GM18499 (cell line): ENCODE data around the gene LPAR2.

ENCODE experiments used
- ATAC-seq: cut with Tn5 transposase; IDR thresholded peaks from one replicate; pipeline ENCODE4 v1.9.1; 2021; ENCODE audit warnings: moderate number of reproducible peaks; ENCODE audit not compliant: insufficient read depth, unreplicated experiment

LPAR2 gene

DNA sequence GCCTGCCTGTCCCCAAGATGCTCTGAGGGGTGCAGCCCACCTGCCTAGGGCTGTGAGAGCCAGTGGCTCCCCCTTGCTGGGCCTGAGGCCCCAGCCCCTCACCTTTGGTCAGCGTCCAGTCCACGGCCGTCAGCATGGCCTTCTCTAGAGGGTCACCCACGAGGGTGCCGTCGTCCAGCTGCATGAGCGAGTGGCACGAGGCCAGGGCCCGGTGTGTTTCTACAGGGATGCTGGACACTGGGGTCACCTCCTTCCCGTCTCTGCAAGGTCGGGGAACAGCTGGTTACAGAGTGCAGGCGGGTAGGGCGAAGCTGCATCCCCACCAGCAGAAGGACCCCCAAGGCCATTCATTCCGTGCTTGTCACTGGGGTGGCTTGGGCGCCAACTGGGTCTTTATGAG is 26.4 kb upstream of the LPAR2 start:
- ATAC-seq: no peak

DNA sequence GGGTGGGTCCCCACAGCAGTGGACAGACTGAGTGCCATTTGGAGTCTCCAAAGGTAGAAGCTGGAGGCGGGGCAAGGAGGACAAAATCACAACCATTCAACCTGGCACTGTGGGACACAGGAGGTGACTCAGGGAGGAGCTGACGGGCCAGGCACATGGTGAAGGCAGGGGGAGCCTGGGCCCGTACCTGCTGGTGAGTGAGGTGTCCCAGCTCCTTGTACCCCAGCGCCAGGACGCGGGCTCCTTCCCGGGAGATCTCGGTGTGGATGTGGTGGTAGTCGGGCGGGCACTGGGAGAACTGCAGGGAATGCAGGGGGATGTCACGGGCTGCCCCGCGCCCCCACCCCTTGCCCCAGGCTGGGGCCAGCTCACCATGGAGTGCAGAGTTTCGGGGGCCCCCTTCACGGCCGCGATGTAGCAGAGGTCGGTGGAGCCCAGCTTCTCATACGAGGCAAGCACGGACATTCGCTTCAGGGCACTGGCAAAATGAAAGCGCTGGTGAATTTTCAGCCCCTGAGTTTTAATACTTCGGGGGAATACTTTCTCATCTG is 25.7 kb upstream of the LPAR2 start:
- ATAC-seq: no peak

DNA sequence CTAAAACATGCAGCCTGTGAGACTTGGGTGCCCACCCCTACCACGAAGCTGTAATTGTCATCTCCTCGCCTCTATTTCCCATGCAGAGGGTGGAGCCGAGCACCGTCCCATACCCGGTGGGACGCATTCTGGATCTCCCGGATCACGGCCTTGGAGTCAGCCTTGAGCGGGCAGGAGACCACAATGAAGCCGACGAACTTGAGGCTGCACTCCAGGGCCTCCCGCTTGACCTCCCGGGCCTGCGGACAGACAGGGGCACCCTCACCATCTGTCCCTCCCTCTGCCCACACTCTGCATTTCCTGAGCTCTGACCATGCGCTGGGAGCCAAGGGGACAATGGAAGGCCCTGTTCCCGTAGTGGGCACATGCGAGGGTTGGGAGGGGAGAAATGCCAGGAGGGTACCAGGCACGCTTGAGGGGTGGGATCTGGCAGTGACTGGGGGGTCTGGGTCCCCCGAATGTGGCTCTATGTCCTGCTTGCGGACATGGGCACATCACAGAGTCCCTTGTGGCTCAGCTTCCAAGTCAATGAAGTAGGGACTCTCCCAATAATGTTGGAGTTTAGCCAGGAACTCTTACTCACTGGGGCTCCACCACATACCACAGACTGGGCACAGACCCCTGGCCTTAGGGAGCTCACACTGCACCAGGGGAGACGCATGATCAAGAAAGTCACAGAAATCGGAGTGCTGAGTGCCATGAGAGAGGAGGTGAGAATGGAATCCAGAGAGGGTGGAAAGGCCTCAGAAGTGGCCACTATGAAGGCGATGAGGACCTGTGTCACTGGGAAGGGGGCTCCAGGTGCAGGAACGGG is 24.7 kb upstream of the LPAR2 start:
- ATAC-seq: no peak

DNA sequence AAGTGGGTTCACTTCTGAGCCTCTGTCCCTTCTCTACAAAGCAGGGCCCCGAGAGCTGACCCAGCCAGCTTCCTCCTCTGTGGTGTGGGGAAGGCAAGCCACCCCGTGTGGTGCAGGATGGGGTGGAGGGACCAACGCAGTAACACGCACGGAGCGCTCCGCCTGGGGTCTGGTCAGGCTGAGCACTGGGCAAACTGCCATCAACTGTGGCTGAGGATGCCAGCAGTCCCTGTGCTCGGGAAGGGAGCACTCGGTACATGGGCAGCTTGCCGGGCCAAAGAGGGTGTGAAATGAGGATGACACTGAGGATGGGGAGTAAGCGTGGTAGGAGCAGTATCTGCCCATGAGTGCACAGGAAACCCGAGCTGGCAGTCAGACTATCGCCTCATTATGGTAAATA is 23.1 kb upstream of the LPAR2 start:
- no peak for ATAC-seq

DNA sequence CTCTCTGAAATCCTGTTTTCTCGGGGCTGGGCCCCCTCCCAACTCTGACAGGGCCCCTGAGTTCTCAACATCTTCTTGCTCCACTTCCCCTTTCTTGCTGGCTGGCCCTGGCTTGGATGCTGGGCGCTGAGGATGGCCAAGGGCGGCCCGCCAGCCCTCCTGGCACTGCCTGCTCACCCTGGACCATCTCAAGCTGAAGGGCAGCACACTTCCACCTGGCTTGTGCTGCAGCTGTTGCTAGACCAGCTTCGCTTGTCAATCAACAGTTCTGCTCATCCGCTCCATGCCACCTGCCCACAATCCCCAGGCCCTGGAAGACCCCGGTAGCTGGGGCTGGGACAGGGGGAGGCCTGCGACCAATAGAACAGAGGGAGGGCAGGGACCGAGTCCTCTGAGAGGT is 22.3 kb upstream of the LPAR2 start:
- no peak for ATAC-seq

DNA sequence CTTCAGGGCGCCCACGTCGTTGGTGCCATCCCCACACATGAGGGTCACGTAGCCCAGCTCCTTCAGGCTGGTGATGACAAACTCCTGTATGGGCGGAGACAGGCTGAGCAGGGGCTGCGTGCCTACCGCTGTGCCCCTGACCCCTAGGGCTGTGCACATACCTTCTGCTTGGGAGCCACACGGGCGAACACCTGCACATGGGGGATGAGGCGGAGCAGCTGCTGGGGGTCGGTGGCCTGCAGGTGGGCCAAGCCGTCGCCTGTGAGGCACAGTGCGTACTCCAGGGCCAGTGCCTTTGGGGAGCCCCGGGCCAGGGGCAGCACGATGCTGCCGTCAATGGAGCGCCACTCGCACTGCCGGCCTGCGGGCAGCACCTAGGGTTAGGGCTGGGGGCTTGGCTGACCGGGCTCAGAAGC is 21.6 kb upstream of the LPAR2 start:
- ATAC-seq: no peak

DNA sequence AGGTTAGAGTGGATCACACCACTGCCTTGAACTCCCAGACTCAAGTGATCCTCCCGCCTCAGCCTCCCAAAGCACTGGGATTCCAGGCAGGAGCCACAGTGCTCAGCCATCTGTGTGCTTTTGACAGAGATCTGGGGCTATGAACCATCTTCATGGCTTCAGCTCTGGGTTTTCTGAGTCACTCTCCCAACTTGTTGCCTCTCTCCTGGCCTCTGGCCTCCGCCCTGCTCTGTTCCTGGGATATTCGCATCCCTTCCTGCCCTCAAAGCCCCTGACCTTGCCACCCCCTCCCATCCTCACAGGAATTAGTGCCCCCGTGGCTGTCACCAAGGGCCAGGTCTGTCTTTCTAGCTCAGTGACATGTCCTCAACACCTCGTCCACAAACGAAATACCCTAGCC is 21.1 kb upstream of the LPAR2 start:
- no peak for ATAC-seq

DNA sequence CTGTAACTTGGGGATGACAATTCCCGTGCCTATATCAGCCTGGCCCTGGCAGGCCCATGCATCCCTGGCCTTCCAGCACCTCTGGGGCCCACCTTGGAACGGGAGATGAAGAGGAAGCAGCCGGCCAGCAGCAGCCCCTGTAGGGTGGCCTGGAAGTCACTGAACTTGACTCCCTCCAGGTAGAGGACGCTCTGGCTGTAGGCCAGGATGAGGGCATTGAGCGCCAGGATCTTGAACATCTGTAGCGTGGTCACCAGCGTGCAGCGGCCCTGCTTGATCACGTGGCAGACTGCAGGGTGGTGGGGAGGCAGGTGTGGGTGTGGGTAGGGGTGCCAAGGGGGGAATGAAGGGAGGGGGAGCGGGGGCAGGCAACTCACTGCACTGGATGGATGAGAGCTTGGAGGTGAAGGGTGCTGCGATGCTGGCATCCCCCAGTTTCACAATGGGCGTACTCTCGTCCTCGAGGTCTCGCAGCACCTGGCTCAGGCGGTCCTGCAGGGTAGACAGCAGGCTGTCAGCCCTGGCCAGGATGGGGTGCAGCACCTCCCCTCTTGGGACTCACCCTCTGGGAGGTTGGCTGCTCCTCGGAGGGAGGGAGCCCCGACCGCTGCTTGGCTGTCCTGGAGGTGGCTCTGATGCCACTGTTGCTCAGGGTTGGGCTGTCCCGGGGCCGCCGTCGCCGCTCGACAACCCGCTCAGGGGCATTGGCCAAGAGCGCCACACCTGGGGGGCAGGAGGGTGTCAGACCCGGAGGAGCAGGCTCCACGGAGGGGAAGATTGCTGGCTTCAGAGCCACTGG is 19.2 kb upstream of the LPAR2 start:
- ATAC-seq: no peak

DNA sequence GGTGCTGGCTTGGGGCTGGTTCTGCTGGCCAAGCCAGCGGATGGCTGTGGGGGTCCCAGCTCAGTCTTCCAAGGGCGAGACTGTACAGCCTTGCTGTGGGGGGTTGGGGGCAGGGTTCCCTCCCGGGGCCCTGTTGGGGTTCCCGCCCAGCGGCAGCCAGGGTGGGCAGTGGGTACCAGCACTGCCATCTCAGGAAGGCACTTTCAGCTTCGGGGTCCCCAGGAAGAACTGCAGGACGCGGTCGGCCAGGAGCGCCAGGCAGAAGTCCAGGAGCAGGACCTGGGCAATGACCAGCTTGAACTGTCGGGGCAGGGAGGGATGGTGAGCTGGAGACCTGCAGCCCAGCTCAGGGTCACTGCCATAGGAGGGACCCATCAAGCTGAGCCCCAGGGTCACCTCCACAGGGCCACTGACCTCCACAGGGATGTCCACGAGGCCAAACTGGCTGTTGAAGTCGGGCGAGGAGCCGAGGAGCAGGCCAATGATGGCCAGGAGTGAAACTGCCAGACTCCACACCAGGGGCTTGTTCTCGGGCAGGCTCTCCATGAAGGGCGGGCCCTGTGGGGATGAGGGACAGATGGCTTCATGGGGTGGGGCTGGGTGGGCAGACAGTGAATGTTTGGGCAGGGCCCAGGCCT is 17.3 kb upstream of the LPAR2 start:
- ATAC-seq: no peak

DNA sequence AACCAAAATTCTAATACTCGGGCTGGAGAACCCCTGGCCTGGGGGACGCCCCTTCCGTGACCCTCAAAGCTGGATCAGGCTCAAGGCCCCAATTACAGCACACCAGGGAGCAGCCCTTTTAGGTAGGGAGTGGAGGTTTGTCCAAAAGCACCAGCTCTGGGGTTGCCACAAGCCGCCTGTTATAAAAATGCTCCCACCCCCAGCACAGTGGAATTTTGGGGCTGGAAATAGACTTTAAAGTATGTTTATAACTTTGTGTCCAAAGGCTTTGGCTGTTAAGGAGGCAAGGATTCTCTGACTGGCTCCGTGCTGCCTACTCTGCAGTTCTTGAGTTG is 16.0 kb upstream of the LPAR2 start:
- ATAC-seq: no peak

DNA sequence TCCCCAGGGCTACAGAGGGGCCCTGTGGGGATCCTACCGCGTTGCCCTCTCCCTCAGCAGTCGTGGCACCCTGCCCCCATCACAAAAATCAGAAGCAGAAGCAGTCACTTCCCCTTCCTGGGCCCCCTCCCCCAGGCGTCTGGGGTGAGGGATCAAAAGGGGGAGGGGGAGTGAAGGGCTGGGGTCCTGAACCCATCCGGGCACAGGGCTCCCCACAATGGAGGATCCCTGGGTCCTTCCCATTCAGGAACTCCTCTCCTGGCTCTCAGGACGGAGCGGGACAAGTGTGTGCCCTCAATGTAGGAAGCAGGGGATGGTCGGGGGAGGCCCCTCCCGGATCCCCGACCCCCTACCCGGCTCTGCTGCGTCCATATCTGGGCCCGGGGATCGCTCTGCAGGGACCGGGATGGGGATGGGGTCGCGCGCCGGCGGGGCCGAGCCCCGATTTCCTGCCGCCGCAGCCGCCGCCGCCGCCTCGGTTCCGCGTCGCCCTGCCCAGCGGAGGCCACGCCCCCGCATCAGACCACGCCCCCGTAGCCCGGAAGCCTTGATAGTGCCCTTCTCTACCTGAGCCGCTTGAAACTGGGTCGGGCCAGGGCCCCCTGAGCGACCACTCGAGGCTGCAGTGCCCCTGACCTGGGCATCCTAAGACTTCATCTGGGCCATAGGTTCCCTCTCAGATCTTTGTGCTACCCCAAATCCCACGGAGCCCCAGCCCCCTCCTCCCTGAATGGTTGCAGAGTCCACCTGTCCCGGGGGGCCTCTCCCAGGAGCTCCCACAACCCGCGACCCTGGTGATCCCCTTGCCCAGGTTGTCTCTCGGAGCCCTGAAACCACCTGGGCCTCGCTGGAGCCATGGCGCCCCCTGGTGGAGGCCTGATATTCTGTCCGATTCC is 15.4 kb upstream of the LPAR2 start, which contains the start of gene GMIP:
TSS of gene GMIP (minus strand) at position 500 of the 896 bp plus-strand sequence. CDS start at position 372, 128 bp downstream.
- no peak for ATAC-seq

DNA sequence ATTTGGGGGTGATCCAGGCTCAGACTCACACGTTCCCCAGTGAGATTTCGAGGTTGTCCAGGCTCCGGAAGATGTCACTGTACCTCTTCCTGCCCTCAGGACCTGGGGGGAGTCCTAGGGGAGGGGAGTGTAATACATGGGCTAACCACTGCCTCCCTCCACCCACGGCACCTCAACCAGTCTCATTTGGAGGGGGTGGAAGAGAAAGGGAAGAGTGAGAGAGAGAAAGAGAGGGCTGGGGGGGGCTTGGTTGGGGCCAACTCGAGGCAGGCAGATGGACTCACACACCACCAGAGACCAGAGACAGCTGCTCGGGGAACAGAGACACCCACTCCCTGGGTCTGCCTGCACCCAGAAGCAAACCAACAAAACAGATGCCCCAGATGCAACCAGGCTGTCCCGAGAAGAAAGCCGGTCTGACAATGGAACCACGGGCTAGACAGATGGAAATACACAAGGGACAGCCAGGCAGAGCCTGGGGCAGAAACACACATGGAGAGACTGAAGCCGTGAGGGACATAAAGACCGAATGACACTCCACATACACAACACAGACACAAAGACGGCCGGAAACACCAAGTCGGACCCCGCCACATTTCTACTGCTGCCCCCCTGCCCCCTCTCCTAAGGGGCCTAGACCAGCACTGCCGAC is 14.6 kb upstream of the LPAR2 start:
- no peak for ATAC-seq

DNA sequence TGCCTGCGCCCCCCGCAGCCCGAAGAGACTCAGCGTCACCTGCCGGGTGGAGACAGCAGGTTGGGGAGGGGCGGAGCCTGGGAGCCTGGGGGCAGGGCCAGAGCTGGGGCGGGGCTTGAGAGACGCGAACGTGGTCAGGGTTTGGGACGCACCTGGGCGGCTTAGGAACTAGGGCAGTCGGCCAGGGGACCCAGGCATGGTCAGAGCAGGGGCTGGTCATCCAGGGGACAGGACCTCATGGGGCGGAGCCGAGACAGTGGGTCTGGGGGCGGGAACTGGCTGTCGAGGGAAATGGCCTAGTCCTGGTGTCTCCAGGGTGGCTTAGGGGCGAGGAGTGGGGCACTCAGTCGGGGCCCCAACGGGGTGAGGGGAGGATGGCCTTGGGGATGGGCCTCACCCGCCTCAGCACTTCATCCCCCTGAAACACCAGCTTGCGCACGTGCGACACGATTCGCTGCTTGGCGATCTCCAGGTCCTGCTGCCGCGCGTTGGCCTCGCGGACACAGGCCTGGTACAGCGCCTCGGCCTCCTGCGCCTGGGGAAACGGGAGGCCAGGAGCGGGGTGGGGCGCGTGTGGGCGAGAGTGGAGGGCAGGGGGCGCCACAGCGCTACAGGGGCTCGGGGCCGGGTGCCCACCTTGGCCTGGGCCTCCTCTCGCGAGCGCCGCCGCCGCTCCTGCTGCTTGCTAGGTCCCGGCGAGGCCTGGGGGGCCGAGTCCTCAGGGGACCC is 9.7 kb upstream of the LPAR2 start:
- ATAC-seq: no peak

DNA sequence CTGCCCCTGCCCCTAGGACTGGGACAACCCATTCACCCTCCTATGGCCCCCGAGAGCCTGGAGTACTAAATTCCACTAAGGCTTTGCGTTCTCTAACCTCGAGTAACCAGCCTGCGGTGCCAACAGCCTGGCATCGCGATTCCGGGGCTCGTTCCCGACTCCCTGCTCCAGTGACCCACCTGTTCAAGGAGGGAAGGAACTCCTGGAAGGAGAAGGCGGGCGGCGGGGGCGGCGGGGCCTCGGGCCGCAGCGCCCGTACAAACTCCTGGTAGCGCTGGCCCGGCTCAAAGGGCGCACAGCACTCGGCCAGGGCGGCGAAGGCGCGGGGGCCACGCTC is 9.1 kb upstream of the LPAR2 start:
- no peak for ATAC-seq

DNA sequence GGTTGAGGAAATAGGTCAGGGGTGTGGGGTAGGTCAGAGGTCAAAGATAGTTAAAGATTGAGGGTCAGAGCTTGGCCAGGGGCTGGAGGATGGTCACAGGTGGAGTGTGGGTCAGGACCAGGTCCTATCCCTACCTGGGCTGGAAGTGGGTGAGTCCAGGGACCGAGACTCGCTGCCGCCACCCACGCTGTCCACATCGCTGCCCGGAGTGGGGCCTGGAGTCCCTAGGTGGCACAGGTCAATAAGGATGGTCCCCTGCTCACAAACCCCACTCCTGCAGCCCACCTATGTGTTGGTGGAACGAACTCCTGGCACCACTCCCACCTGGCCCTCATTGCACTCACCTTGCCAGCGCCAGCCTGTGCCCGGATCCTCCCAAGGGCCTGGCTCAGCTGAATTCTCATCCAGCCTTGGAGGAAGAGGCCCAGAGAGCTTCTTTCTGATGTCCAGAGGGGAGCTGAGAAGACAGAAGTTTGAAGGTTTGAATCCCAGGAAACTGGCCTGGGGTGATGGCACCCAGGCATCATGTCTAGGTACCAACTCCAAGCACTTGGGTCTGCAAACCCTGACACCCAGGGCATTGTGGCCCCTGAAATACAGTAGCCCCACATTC is 8.7 kb upstream of the LPAR2 start:
- no peak for ATAC-seq

DNA sequence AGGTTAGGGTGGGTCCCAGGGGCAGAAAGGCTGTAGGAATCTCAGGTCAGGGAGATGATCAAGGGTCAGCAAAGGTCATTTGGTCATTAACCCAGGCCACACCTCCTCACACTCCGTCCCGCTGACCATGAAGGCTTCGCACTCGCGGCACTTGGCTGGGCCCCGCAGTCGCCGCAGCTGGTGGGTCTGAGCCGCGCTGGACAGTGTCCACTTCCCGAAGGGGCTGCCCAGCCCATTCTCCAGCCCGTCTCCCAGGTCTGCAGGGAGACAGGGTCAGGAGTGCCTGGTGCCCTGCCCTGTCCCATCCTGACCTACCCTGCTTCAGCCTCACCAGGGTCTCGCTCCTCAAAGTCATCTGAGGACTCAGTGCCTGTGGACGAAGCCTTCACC is 7.3 kb upstream of the LPAR2 start:
- no peak for ATAC-seq

DNA sequence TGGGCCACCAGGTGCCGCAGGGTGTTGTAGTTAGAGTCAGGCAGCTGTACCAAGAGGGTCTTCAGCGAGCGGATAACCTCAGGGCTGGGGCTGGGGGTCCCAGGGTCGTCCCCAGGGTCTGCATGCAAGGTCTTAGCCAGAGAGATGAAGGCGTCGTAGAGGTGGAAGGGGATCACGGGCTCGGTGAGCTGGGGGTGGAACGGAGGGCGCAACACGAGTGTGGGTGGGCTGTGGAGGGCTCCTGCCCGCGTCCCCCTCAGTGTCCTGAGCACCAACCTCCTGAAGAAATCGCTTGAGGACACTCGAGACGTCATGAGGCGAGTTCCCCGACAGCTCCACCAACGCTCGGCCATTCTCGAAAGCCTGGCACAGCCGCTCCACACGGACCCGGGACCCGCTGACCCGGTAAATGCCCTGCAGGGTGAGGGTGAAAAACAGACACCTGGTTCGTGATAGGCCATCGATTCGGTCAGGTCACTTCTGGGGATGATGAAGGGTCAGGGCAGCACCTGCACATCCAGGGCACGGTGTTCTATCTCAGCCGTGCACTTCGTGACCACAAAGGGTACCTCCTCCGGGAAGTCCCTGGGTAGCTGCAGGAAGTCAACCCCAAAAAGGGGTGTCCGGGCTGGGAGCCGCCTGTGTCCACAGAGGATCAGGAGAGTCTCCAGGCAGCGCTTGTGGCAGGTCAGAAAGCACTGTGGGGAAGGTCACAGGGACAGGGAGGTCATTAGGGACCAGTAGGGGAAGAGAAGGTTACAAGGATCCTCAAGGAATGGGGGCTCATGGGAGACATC is 6.7 kb upstream of the LPAR2 start:
- ATAC-seq: no peak
